ENCODE data around the gene ARID1B. TPM values are rescaled to one million over a fixed set of nuclear protein-coding genes. Genes with fewer than 3 reads are reported as not detected.

Gene ARID1B
- total and polyA plus RNA-seq, 2 experiments from 2014 or later, result 32.9 to 67.0 TPM

GRCh38 chr6:157098999-157099398, 321.8 kb downstream of the ARID1B start:
- 99% methylated on average over 8 of the region's 8 CpGs for WGBS (ENCODE audit: low lambda C conversion rate, missing lambda C conversion rate)
- Histone ChIP-seq H3K27ac (no peak overlapping the region), H3K36me3 (replicated peaks; ENCODE audit: insufficient read depth, low read depth) (no peaks in the 10 kb centered on the region), H3K27me3 (no peaks in the 10 kb centered on the region), H3K4me2 (no peak overlapping the region), H3K9me2 (replicated peaks; ENCODE audit: insufficient read depth) (no peaks in the 10 kb centered on the region), H3K4me3 (no peak overlapping the region), H3K4me1 (ENCODE audit: insufficient read depth) (peaks cover 10% of the 10 kb centered on the region), H3K79me2 (peaks cover 26% of the 10 kb centered on the region), H4K20me1 (ENCODE audit: insufficient read depth, poor library complexity, severe bottlenecking) (no peaks in the 10 kb centered on the region), H2AFZ (no peak overlapping the region), H3K9me3 (ENCODE audit: low read depth) (no peaks in the 10 kb centered on the region)
- DNase-seq (ENCODE audit: low spot score), result no peak
- TF ChIP-seq CTCF (IDR thresholded peaks at IDR 0.05; ENCODE audit: poor library complexity) (no peak), EZH2phosphoT487 (IDR thresholded peaks at IDR 0.05; ENCODE audit: low read depth, severe bottlenecking, unreplicated experiment) (no peak), EZH2 (IDR thresholded peaks at IDR 0.05; ENCODE audit: borderline replicate concordance) (no peak)

- no peak overlapping the region for H2AFZ ChIP-seq
- 92% methylated on average over 7 of the region's 7 CpGs for WGBS (ENCODE audit: low lambda C conversion rate, missing lambda C conversion rate)
- H3K27ac ChIP-seq, result no peak overlapping the region
- DNase-seq (ENCODE audit: low spot score), result no peak
- no peaks in the 10 kb centered on the region for H4K20me1 ChIP-seq (ENCODE audit: insufficient read depth, poor library complexity, severe bottlenecking)
- H3K36me3 ChIP-seq (replicated peaks; ENCODE audit: insufficient read depth, low read depth), result no peaks in the 10 kb centered on the region
- no peak overlapping the region for H3K4me3 ChIP-seq
- no peaks in the 10 kb centered on the region for H3K9me3 ChIP-seq (ENCODE audit: low read depth)
- H3K79me2 ChIP-seq, result peaks cover 24% of the 10 kb centered on the region
- no peak overlapping the region for H3K4me2 ChIP-seq
- peaks cover 10% of the 10 kb centered on the region for H3K4me1 ChIP-seq (ENCODE audit: insufficient read depth)
- no peak for TF ChIP-seq EZH2 (IDR thresholded peaks at IDR 0.05; ENCODE audit: borderline replicate concordance)
- no peak for TF ChIP-seq EZH2phosphoT487 (IDR thresholded peaks at IDR 0.05; ENCODE audit: low read depth, severe bottlenecking, unreplicated experiment)
- no peak for TF ChIP-seq CTCF (IDR thresholded peaks at IDR 0.05; ENCODE audit: poor library complexity)
- H3K9me2 ChIP-seq (replicated peaks; ENCODE audit: insufficient read depth), result no peaks in the 10 kb centered on the region
- H3K27me3 ChIP-seq, result no peaks in the 10 kb centered on the region
These were observed 322.9 kb downstream of the ARID1B start for GRCh38 chr6:157099912-157100593.

GRCh38 chr6:157101166-157101565, 324.0 kb downstream of the ARID1B start:
- DNase-seq (ENCODE audit: low spot score), result no peak
- Histone ChIP-seq H3K4me2 (no peak overlapping the region), H4K20me1 (ENCODE audit: insufficient read depth, poor library complexity, severe bottlenecking) (no peaks in the 10 kb centered on the region), H3K9me3 (ENCODE audit: low read depth) (no peaks in the 10 kb centered on the region), H2AFZ (no peak overlapping the region), H3K4me3 (no peak overlapping the region), H3K36me3 (replicated peaks; ENCODE audit: insufficient read depth, low read depth) (no peaks in the 10 kb centered on the region), H3K27me3 (no peaks in the 10 kb centered on the region), H3K4me1 (ENCODE audit: insufficient read depth) (peaks cover 10% of the 10 kb centered on the region), H3K27ac (no peak overlapping the region), H3K9me2 (replicated peaks; ENCODE audit: insufficient read depth) (no peaks in the 10 kb centered on the region), H3K79me2 (peaks cover 22% of the 10 kb centered on the region)
- WGBS (ENCODE audit: low lambda C conversion rate, missing lambda C conversion rate), result 89% methylated on average over 1 of the region's 1 CpG
- TF ChIP-seq CTCF (IDR thresholded peaks at IDR 0.05; ENCODE audit: poor library complexity), result no peak
- no peak for TF ChIP-seq EZH2 (IDR thresholded peaks at IDR 0.05; ENCODE audit: borderline replicate concordance)
- no peak for TF ChIP-seq EZH2phosphoT487 (IDR thresholded peaks at IDR 0.05; ENCODE audit: low read depth, severe bottlenecking, unreplicated experiment)
